GM19351 (cell line): ENCODE results near the gene AGAP6.
"Not testable (repeated sequence)": the region's sequence is repeated elsewhere in the genome, so short reads cannot be mapped to it uniquely, and the experiment has no call there.

Experiments
- ATAC-seq: cut with Tn5 transposase; IDR thresholded peaks from one replicate; pipeline ENCODE4 v1.9.1; 2021; ENCODE audit warnings: mild to moderate bottlenecking, moderate library complexity; ENCODE audit not compliant: unreplicated experiment

The AGAP6 gene

GRCh38 chr10:50024716-50025383 lies 36.6 kb downstream of the AGAP6 start:
- ATAC-seq = not testable (repeated sequence)

- no peak for ATAC-seq
These were observed 37.4 kb downstream of the AGAP6 start for GRCh38 chr10:50025627-50026026.

GRCh38 chr10:50027195-50027594 lies 39.0 kb downstream of the AGAP6 start:
- no peak for ATAC-seq

GRCh38 chr10:50033481-50033880 lies 45.3 kb downstream of the AGAP6 start:
- no peak for ATAC-seq

- ATAC-seq = not testable (repeated sequence)
These were observed 47.1 kb downstream of the AGAP6 start for GRCh38 chr10:50035337-50035736.

- no peak for ATAC-seq
These were observed 56.9 kb downstream of the AGAP6 start for GRCh38 chr10:50044941-50045664.

- ATAC-seq = not testable (repeated sequence)
These were observed 58.3 kb downstream of the AGAP6 start for GRCh38 chr10:50046457-50046856.

GRCh38 chr10:50047594-50047993 lies 59.4 kb downstream of the AGAP6 start:
- not testable (repeated sequence) for ATAC-seq

GRCh38 chr10:50051995-50052660 lies 63.9 kb downstream of the AGAP6 start:
- peak; percentile 47 for ATAC-seq

GRCh38 chr10:50052778-50053376 lies 64.7 kb downstream of the AGAP6 start:
- not testable (repeated sequence) for ATAC-seq

GRCh38 chr10:50055494-50056292 lies 67.5 kb downstream of the AGAP6 start:
- ATAC-seq = not testable (repeated sequence)

- not testable (repeated sequence) for ATAC-seq
These were observed 68.4 kb downstream of the AGAP6 start for GRCh38 chr10:50056654-50057053.

GRCh38 chr10:50058727-50059126 lies 70.5 kb downstream of the AGAP6 start:
- ATAC-seq = not testable (repeated sequence)

GRCh38 chr10:50059946-50060345 lies 71.7 kb downstream of the AGAP6 start:
- not testable (repeated sequence) for ATAC-seq
